GM18867 (cell line): Measurements from ENCODE around the gene MUC12.
A peak's percentile ranks its signal among the peaks of the same experiment; 100 is the strongest.

Experiments
- ATAC-seq: cut with Tn5 transposase; IDR thresholded peaks from one replicate; pipeline ENCODE4 v1.9.1; 2021; ENCODE audit warnings: mild to moderate bottlenecking, moderate library complexity; ENCODE audit not compliant: unreplicated experiment

The MUC12 gene

GRCh38 chr7:100952641-100953040 lies 16.7 kb upstream of the MUC12 start:
- no peak for ATAC-seq

DNA sequence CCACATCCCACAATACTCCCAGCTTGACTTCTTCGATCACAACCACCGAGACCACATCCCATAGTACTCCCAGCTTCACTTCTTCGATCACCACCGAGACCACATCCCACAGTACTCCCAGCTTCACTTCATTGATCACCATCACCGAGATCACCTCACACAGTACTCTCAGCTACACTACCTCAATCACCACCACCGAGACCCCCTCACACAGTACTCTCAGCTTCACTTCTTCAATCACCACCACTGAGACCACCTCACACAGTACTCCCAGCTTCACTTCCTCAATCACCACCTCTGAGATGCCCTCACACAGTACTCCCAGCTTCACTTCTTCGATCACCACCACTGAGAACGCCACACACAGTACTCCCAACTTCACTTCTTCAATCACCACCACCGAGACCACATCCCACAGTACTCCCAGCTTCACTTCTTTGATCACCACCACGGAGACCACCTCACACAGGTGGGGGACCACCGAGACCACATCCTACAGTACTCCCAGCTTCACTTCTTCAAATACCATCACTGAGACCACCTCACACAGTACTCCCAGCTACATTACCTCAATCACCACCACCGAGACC lies 11.4 kb upstream of the MUC12 start:
- ATAC-seq, result no peak

- no peak for ATAC-seq
Observed at GRCh38 chr7:100959894-100960293, 9.5 kb upstream of the MUC12 start.

GRCh38 chr7:100962537-100962936 lies 6.8 kb upstream of the MUC12 start:
- no peak for ATAC-seq

DNA sequence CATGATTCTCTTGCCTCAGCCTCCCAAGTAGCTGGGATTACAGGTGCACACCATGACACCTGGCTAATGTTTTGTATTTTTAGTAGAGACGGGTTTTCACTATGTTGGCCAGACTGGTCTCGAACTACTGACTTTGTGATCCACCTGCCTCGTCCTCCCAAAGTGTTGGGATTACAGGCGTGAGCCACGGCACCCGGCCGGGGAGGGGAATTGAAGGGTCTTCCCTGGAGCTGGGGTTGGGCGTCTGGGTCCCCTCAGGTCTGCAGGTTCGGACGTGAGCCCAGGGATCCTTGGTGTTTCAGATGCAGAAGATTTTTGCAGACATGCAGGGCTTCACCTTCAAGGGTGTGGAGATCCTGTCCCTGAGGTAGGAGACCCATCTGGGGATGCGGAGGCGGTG lies 6.0 kb upstream of the MUC12 start:
- no peak for ATAC-seq

DNA sequence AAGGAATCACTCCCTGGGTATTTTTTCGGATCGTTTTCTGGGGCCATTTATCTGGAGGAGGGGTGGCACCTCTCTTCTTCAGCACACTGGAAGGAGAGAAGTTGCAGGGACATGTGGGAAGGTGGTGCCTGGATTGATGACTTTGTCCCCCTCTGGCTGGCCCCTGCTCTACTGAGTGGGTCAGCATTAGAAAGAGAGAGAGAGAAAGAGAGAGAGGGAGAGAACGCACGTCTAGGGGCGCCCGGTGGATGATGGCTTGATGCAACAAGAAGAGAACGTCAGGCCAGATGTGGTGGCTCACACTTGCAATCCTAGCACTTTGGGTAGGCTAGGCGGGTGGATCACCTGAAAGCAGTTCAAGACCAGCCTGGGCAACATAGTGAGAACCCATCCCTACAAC lies 5.5 kb upstream of the MUC12 start:
- no peak for ATAC-seq

- ATAC-seq, result no peak
Observed at GRCh38 chr7:100964630-100965029, 4.7 kb upstream of the MUC12 start.

DNA sequence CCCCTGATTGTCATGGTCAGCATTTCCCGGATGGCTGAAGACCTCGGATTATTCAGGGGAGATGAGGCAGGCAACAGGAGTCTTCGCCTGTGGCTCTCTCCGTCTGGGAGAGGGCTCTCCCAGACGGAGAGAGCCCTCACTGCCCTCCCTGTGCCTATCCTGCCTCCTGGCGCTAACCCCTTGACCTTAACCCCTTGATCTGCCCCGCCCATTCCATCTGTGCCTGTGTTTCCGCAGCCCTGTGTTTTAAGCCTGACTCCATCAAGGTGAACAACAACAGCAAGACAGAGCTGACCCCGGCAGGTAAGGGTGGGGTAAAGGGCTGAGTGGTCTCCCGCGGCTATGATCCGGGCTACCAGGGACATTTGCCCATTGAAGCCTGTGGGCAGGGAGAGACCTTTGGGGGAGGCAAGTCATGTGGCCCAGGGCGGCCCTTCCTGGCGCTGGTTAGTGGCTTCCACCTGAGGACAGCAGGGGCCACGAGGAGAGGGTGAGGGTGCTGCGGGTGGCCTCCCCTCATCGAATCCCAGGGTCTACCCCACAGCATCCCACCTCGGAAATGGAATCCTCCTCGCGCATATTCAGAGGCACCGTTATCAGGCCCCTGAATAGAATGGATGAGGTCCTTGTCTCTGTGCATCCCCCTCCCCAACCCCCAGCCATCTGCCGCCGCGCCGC lies 4.2 kb upstream of the MUC12 start:
- ATAC-seq, result no peak

DNA sequence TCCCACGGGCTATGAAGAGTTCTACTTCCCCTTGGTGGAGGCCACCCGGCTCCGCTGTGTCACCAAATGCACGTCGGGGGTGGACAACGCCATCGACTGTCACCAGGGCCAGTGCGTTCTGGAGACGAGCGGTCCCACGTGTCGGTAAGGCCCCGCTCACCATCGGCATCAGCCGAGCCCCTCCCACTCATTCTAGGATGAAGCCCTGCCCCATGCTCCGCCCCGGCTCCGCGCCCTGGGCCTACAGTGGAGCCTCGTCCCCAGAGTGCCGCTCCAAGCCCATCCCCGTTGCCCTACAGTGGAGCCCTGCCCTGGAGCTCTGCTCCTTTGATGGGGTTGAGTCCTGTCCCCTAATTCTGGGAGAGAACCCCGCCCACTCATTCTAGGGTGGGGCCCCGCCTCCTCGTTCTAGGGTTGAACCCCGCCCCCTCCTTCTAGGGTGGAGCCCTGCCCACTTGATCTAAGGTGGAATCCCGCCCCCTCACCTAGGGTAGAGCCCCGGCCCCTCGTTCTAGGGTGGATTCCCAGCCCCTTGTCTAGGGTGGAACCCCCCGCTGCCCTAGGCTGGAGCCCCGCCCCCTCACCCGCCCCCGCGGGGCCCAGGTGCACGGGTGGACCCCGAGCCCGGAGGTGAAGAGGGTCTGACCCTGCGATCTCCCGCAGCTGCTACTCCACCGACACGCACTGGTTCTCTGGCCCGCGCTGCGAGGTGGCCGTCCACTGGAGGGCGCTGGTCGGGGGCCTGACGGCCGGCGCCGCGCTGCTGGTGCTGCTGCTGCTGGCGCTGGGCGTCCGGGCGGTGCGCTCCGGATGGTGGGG lies 3.4 kb upstream of the MUC12 start:
- peak; percentile 61 for ATAC-seq

GRCh38 chr7:100966542-100967291 lies 2.6 kb upstream of the MUC12 start:
- ATAC-seq, result peak; percentile 11

- no peak for ATAC-seq
Observed at GRCh38 chr7:100967292-100967863, 2.0 kb upstream of the MUC12 start.

DNA sequence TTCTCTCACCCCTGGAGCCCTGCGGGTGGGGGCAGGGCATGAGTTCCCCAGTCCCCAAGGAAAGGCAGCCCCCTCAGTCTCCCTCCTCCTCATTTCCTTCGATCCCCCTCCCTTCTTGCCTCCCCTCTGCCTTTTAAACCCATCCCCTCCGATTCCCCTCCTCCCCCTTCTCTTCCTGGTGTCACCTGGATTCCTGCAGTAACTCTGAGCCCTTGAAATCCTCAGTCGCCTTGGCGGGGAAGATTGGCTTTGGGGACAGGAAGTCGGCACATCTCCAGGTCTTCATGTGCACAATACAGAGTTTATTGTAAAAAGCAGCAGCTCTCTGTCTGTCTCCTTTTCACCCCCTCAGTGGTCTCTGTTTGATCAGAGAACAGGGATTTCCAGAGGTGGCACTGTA lies 1.3 kb upstream of the MUC12 start:
- no peak for ATAC-seq

DNA sequence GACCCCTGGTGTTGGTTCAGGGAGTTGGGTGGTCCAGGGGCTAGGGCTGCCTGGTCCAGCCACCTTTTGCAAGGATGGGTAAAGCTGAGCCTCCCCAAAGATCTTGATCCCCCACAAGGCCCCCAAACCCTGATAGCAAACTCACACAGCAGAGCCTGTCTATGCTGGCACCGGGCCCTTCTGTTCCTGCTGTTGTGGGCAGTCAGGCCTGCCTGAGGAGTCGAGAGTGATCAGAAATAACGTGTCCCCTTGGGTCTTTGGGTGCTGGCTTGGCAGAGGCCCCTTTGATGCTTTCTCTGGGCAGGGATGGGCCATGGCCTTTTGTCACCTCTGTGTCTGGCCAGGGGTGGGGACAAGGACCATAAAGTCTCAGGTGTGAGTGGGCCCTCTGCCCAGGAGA lies 715 bp upstream of the MUC12 start:
- ATAC-seq, result no peak

- no peak for ATAC-seq
Observed at GRCh38 chr7:100971111-100972001, 2.0 kb downstream of the MUC12 start.

GRCh38 chr7:100972002-100972347 lies 2.6 kb downstream of the MUC12 start:
- ATAC-seq, result no peak

DNA sequence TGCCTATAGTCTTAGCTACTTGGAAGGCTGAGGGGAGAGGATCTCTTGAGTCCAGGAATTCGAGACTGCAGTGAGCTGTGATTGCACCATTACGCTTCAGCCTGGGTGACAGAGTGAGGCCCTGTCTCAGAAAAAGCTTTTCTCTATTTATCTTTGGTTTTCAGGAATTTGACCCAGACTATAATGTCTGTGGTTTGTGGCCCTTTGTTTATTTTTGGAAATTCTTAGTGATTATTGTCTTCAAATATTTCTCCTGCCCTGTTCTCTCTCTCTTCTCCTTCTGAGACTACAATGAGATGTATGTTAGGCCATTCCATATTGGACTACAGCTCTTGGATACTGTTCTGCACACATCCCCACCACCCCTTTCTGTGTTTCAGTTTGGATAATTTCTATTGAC lies 4.7 kb downstream of the MUC12 start:
- no peak for ATAC-seq

DNA sequence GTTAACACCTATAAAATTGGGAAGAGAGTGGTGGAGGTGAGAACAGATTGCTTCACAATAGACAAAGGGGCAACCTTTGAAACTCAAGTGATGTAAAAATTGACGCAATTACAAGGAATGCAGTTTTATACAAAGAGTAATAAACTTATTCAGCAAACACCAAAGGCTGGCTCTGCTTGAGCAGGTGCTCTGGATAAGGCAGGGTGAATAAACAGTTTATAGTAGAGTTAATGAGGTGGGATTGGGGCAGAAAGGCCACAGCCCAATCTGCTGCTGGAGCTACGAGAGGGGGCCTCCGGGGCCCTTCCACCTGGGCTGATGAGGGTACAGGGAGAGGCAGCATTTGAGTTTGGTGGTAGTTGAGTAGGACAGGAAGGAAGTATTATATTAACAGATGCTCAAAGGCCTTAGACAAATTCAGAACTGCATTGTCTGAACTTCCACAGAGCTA lies 6.0 kb downstream of the MUC12 start:
- ATAC-seq, result no peak

DNA sequence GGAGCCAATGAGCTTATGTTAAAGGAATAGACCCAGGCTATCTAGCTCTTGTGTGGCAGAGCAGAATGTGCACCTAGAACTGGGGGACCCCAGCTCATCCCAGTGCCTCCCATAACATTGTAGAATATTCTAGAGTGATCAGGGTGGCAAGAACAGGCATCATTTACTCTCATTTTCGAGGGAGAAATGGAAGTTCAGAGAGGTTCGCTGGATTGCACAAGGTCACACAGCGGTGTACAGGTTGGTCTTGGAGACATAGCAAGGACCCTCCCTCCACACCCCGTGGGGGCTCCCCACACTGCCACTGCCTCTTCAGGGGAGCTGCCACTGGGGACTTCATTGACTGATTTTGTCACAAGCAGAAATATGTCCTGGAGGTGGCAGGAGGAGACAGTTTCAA lies 8.9 kb downstream of the MUC12 start:
- ATAC-seq, result no peak

DNA sequence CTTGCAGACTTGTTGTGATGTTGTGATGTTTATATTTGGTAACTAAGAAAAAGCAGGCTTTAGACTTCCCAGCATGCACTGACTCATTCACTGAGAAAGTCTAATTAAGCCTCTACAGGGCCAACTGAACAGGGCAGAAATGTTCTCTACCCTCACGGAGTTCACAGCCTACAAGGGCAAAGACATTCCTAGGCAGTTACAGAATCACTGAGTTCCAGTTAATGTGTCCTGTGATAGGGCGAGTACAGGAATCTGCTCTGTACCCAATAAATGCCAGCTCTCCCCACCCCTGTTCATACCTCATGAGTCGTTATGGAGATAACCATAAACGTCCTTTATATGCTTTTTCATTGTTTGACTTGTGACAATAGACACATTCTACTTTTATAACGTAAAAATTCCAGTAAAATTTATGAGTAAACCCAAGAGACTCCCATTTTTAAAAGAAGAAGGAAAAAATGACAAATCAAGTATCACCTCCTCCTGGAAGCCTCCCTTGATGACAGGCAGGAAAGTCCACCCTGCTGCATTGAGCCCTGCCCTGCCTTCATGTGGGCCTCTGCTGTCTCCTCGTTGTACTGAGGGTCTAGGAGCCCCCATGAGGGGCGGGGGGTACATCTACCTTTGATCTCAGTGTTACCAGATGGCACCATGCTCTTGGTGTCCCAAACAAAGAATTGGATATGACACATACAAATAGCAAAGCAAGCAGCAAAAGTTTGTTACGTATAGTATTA lies 14.3 kb downstream of the MUC12 start:
- ATAC-seq, result no peak
